Endothelial cell of umbilical vein (primary cell): Measurements from ENCODE around the gene SLC20A1. TPM values are rescaled to one million over a fixed set of nuclear protein-coding genes. Genes with fewer than 3 reads are reported as not detected.
"Not testable (repeated sequence)": the region's sequence is repeated elsewhere in the genome, so short reads cannot be mapped to it uniquely, and the experiment has no call there.

Experiments used
- BruUV-seq: library from RNA; stranded (reverse); fragments of 400-500 nt; replicated peaks from 2 replicates; lab custom pipeline; 2021; lab: Mats Ljungman, UMichigan
- CTCF ChIA-PET: fragments of 300-600, 350-600 bp; sonication (Branson Sonifier 250); formaldehyde crosslinking; loops from one replicate; lab custom pipeline; 2021; ENCODE audit warnings: antibody characterized with exemption, inconsistent platforms; lab: Charles Lee
- POLR2A ChIA-PET: fragments of 300-600, 350-600 bp; sonication (Branson Sonifier 250); formaldehyde crosslinking; loops from one replicate; lab custom pipeline; 2021; ENCODE audit warnings: antibody characterized with exemption, inconsistent platforms; lab: Charles Lee
- DNase-seq: peaks from one replicate; pipeline ENCODE4 v3.0.0-alpha.2; 2011; ENCODE audit warnings: low read depth, low spot score
- FAIRE-seq: peaks from 2 replicates; lab custom pipeline; 2011; peaks lifted over from hg19 to GRCh38; lab: Jason Lieb, UNC
- H2AFZ ChIP-seq: 2 replicates; pipeline ENCODE4 v1.6.0; 2012; ENCODE audit warnings: low read depth, low read length, control low read depth, inconsistent platforms
- H3K27ac ChIP-seq: 2 replicates; pipeline ENCODE4 v1.5.1; 2011; ENCODE audit warnings: low read depth, mild to moderate bottlenecking, control low read depth, low read length, moderate library complexity; ENCODE audit not compliant: insufficient read depth
- H3K27me3 ChIP-seq, 2 experiments: 2 replicates each; pipeline versions ENCODE4 v1.6.0 to v1.6.1; 2011; ENCODE audit warnings: low read length in 2 of 2, mixed read lengths in 1 of 2; ENCODE audit not compliant: control insufficient read depth in 2 of 2, insufficient read depth in 2 of 2
- H3K36me3 ChIP-seq, 2 experiments: 2 replicates in 1 of 2; 3 replicates in 1 of 2; pipeline ENCODE4 v1.5.1; 2011; ENCODE audit warnings: low read length in 2 of 2, mild to moderate bottlenecking in 1 of 2, moderate library complexity in 1 of 2; ENCODE audit not compliant: control insufficient read depth in 2 of 2, insufficient read depth in 2 of 2; ENCODE audit errors: extremely low read depth in 1 of 2
- H3K4me1 ChIP-seq: 3 replicates; pipeline ENCODE4 v1.5.1; 2011; ENCODE audit warnings: mild to moderate bottlenecking, low read length; ENCODE audit not compliant: control insufficient read depth, insufficient read depth; ENCODE audit errors: extremely low read depth
- H3K4me2 ChIP-seq: 2 replicates; pipeline ENCODE4 v1.6.1; 2011; ENCODE audit warnings: low read length, control low read depth, mixed read lengths; ENCODE audit not compliant: insufficient read depth
- H3K4me3 ChIP-seq, 3 experiments: fragments of 200-600 bp in 1 of 3; sonication (generic), shearing (Covaris generic) in 1 of 3; replicated peaks in 1 of 3; 2 replicates each; pipeline ENCODE4 v1.5.1; 2011 to 2016; ENCODE audit warnings: control low read depth in 3 of 3, low read length in 3 of 3, mild to moderate bottlenecking in 2 of 3, inconsistent platforms in 1 of 3, low read depth in 1 of 3, moderate library complexity in 1 of 3; ENCODE audit not compliant: insufficient read depth in 1 of 3
- H3K79me2 ChIP-seq: 2 replicates; pipeline ENCODE4 v1.6.0; 2012; ENCODE audit warnings: low read length, inconsistent platforms; ENCODE audit not compliant: control insufficient read depth, insufficient read depth
- H3K9ac ChIP-seq: replicated peaks from 2 replicates; pipeline ENCODE3; 2011; ENCODE audit warnings: low read length, control low read depth; ENCODE audit not compliant: insufficient read depth; ENCODE audit errors: extremely low read depth
- H3K9me1 ChIP-seq: replicated peaks from 3 replicates; pipeline ENCODE4 v1.6.0; 2011; ENCODE audit warnings: mild to moderate bottlenecking, low read length; ENCODE audit not compliant: control insufficient read depth, insufficient read depth; ENCODE audit errors: extremely low read depth
- H3K9me3 ChIP-seq: replicated peaks from 2 replicates; pipeline ENCODE4 v1.5.1; 2012; ENCODE audit warnings: low read length, inconsistent platforms; ENCODE audit not compliant: control insufficient read depth, insufficient read depth
- H4K20me1 ChIP-seq: replicated peaks from 2 replicates; pipeline ENCODE3; 2011; ENCODE audit warnings: mild to moderate bottlenecking, low read length; ENCODE audit not compliant: control insufficient read depth, insufficient read depth; ENCODE audit errors: extremely low read depth
- CTCF ChIP-seq, 2 donors: IDR thresholded peaks; 1 replicate in 1 of 2; 2 replicates in 1 of 2; pipeline ENCODE4 v1.5.1; 2011; ENCODE audit warnings: low read length in 2 of 2, mild to moderate bottlenecking in 2 of 2, moderate library complexity in 2 of 2, control low read depth in 1 of 2, inconsistent platforms in 1 of 2, low read depth in 1 of 2; ENCODE audit not compliant: insufficient read depth in 1 of 2; ENCODE audit errors: extremely low read depth in 1 of 2
- EZH2 ChIP-seq: IDR thresholded peaks from 2 replicates; pipeline ENCODE4 v1.6.1; 2012; ENCODE audit warnings: borderline replicate concordance, low read depth, mild to moderate bottlenecking, moderate library complexity, low read length, inconsistent platforms; ENCODE audit not compliant: severe bottlenecking
- GATA2 ChIP-seq: IDR thresholded peaks from 2 replicates; pipeline ENCODE4 v1.7.0; 2011; ENCODE audit warnings: low read depth, mild to moderate bottlenecking, moderate library complexity, mixed read lengths, low read length; ENCODE audit not compliant: insufficient read length, insufficient read depth
- JUN ChIP-seq: IDR thresholded peaks from 2 replicates; pipeline ENCODE4 v1.6.1; 2011; ENCODE audit warnings: borderline replicate concordance, low read depth; ENCODE audit not compliant: insufficient read length, insufficient read depth
- MYC ChIP-seq: IDR thresholded peaks from one replicate; pipeline ENCODE4 v1.6.1; 2011; ENCODE audit warnings: mild to moderate bottlenecking, low read depth, low read length
- POLR2AphosphoS5 ChIP-seq: IDR thresholded peaks from 2 replicates; pipeline ENCODE4 v1.6.1; 2012; ENCODE audit warnings: low read depth, mild to moderate bottlenecking, control low read depth, low read length, moderate library complexity; ENCODE audit not compliant: insufficient read depth
- dilution Hi-C: fragments of 300-500 bp; cut with MboI; formaldehyde crosslinking; loops from one replicate; pipeline ENCODE4 v1.15.0; 2019; ENCODE audit warnings: low sequenced_read_pairs; ENCODE audit not compliant: extremely low pct_ligation_motif_present
- intact Hi-C: fragments of 100-400 bp; cut with micrococcal nuclease; formaldehyde crosslinking; loops from one replicate; pipeline ENCODE4 v1.10.0; 2022
- polyA plus RNA-seq, 4 experiments: library from polyadenylated mRNA; depleted of rRNA in 3 of 4; stranded (reverse) in 3 of 4; unstranded in 1 of 4; fragments of >200 nt; gene quantifications; 2 replicates each; pipeline versions ENCODE4 v1.2.1 to v1.2.3, GENCODE V29; 2011 to 2012; ENCODE audit warnings: missing spikeins in 1 of 4
- total RNA-seq: library from RNA; stranded (reverse); gene quantifications from 2 replicates; pipeline ENCODE4 v1.2.3, GENCODE V29; 2021

Gene SLC20A1
- total and polyA plus RNA-seq, 2 donors (not counting 3 experiments of a cell fraction or from before 2014, with no cell fraction given) = 52.7 to 149 TPM

- H3K36me3 ChIP-seq, intact Hi-C loops, H3K4me1 ChIP-seq, H3K27me3 ChIP-seq, H3K9me1 ChIP-seq, POLR2A ChIA-PET, BruUV-seq, H3K27ac ChIP-seq, H3K4me3 ChIP-seq, H4K20me1 ChIP-seq, dilution Hi-C loops, FAIRE-seq, H3K9me3 ChIP-seq, H2AFZ ChIP-seq, H3K4me2 ChIP-seq, H3K9ac ChIP-seq, H3K79me2 ChIP-seq, DNase-seq: not testable (repeated sequence)
- CTCF ChIA-PET = interaction anchor here (2.5 kb wide), 1 partner anchor 12 kb away, joined by 7 read pairs; no protein-coding TSS in a partner anchor
Observed at GRCh38 chr2:112612283-112612682, 33.5 kb upstream of the SLC20A1 start.

DNA sequence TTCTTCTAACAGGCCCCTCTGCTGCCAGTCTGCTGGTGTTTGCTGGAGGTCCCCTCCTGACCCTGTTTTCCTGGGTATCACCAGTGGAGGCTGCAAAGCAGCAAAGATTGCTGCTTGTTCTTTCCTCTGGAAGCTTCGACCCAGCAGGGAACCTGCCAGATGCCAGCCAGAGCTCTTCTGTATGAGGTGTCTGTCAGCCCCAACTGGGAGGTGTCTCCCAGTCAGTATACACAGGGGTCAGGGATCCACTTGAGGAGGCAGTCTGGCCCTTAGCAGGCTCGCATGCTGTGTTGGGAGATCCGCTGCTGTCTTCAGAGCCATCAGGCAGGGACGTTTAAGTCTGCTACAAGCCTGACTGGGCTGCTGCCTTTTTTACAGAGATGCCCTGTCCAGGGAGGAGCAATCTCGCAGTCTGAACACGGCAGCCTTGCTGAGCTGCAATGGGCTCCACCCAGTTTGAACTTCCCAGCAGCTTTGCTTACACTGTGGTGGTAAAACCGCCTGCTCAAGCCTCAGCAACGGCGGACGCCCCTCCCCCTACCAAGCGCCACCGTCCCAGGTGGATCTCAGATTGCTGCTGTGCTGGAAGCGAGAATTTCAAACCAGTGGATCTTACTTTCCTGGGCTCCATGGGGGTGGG is 31.4 kb upstream of the SLC20A1 start:
- Histone ChIP-seq H3K4me3 (no peak overlapping the region), H3K9me3 (no peaks in the 10 kb centered on the region), H3K9ac (no peak overlapping the region), H3K36me3 (no peaks in the 10 kb centered on the region), H3K79me2 (no peaks in the 10 kb centered on the region), H4K20me1 (no peaks in the 10 kb centered on the region), H3K27me3 (peaks cover 2 to 8% of the 10 kb centered on the region in 2 experiments), H3K27ac (no peak overlapping the region), H3K4me1 (no peaks in the 10 kb centered on the region), H2AFZ (no peak overlapping the region), H3K4me2 (no peak overlapping the region), H3K9me1 (no peaks in the 10 kb centered on the region)
- ChIA-PET POLR2A (no interaction called here), CTCF (no interaction called here)
- no TSS peak for BruUV-seq
- TF ChIP-seq POLR2AphosphoS5 (no peak), CTCF (IDR thresholded peaks at IDR 0.05; ENCODE audit: extremely low read depth in 1 of 2, insufficient read depth in 1 of 2, low read depth in 1 of 2, low read length in 2 of 2) (no peak), JUN (no peak), MYC (no peak), GATA2 (no peak), EZH2 (no peak)
- intact Hi-C loops = no loop called here
- no peak for FAIRE-seq
- no peak for DNase-seq
- dilution Hi-C loops = no loop called here
